Uterus (tissue), 4 donors: ENCODE measurements around the gene ZDHHC9. TPM values are rescaled to one million over a fixed set of nuclear protein-coding genes. Genes with fewer than 3 reads are reported as not detected.
A peak's percentile ranks its signal among the peaks of the same experiment; 100 is the strongest.

ENCODE experiments used
- DNase-seq, 2 donors: peaks; one replicate each; pipeline ENCODE4 v3.0.0-alpha.2; 2019 to 2020
- H3K27ac ChIP-seq, 2 donors: fragments of 200-600 bp; sonication (generic); 1 replicate in 1 of 2; 2 replicates in 1 of 2; pipeline ENCODE4 v1.5.1; 2016 to 2018
- H3K27me3 ChIP-seq, 2 donors: fragments of 200-600 bp; sonication (generic); one replicate each; pipeline ENCODE4 v1.5.1; 2018 to 2019; ENCODE audit warnings: control low read depth in 1 of 2
- H3K36me3 ChIP-seq, 2 donors: fragments of 200-600 bp; sonication (generic); one replicate each; pipeline ENCODE4 v1.5.1; 2019; ENCODE audit warnings: control low read depth in 1 of 2
- H3K4me1 ChIP-seq, 2 donors: fragments of 200-600 bp; sonication (generic); one replicate each; pipeline ENCODE4 v1.5.1; 2018 to 2019; ENCODE audit warnings: control low read depth in 1 of 2
- H3K4me3 ChIP-seq, 2 donors: fragments of 200-600 bp; sonication (generic); 1 replicate in 1 of 2; 2 replicates in 1 of 2; pipeline ENCODE4 v1.5.1; 2018 to 2019; ENCODE audit warnings: mild to moderate bottlenecking in 1 of 2
- H3K9me3 ChIP-seq, 2 donors: fragments of 200-600 bp; sonication (generic); one replicate each; pipeline ENCODE4 v1.5.1; 2019; ENCODE audit warnings: control low read depth in 1 of 2
- CTCF ChIP-seq, 4 experiments: fragments of 200-600 bp in 2 of 4; fragments of 450-650 bp in 2 of 4; sonication (generic) in 2 of 4; IDR thresholded peaks; one replicate each; pipeline ENCODE4 v1.5.1; 2016 to 2019; ENCODE audit warnings: antibody characterized with exemption in 4 of 4, mild to moderate bottlenecking in 2 of 4, moderate library complexity in 1 of 4
- POLR2A ChIP-seq, 2 donors: fragments of 450-650 bp; IDR thresholded peaks; one replicate each; pipeline ENCODE4 v1.6.1; 2016; ENCODE audit warnings: antibody characterized with exemption in 2 of 2, mild to moderate bottlenecking in 1 of 2, moderate library complexity in 1 of 2
- intact Hi-C: fragments of 100-400 bp; cut with DNase I; formaldehyde crosslinking; loops from one replicate; pipeline ENCODE4 v1.15.1; 2023; ENCODE audit warnings: low total_unique reads
- total RNA-seq, 4 donors: library from RNA; depleted of rRNA in 3 of 4; stranded (reverse); fragments of >200 nt in 3 of 4; gene quantifications; one replicate each; pipeline versions ENCODE4 v1.1.0 to v1.2.4, GENCODE V29; 2014 to 2023
- donor health status: DM: yes; HTN: yes; CAD: no.

ZDHHC9 gene
- total RNA-seq, 4 donors from 2014 or later = 9.1 to 18.1 (median 14.7) TPM

- intact Hi-C loops = no loop called here
- no peak for TF ChIP-seq POLR2A (IDR thresholded peaks at IDR 0.05)
- no peak for TF ChIP-seq CTCF (IDR thresholded peaks at IDR 0.05)
- no peaks in the 10 kb centered on the region for H3K4me1 ChIP-seq
- no peak for DNase-seq
- no peaks in the 10 kb centered on the region for H3K9me3 ChIP-seq
- H3K36me3 ChIP-seq = no peaks in the 10 kb centered on the region
- no peak overlapping the region for H3K27ac ChIP-seq
- H3K27me3 ChIP-seq = no peaks in the 10 kb centered on the region
- no peak overlapping the region for H3K4me3 ChIP-seq
Measured at GRCh38 chrX:129825746-129826505, 17.8 kb downstream of the ZDHHC9 start.

GRCh38 chrX:129824620-129825019, 19.1 kb downstream of the ZDHHC9 start:
- no peaks in the 10 kb centered on the region for H3K9me3 ChIP-seq
- H3K36me3 ChIP-seq = no peaks in the 10 kb centered on the region
- intact Hi-C loops = no loop called here
- no peaks in the 10 kb centered on the region for H3K27me3 ChIP-seq
- no peak overlapping the region for H3K4me3 ChIP-seq
- no peak for DNase-seq
- H3K4me1 ChIP-seq = no peaks in the 10 kb centered on the region
- no peak overlapping the region for H3K27ac ChIP-seq
- TF ChIP-seq CTCF (IDR thresholded peaks at IDR 0.05) (no peak), POLR2A (IDR thresholded peaks at IDR 0.05) (no peak)

DNA sequence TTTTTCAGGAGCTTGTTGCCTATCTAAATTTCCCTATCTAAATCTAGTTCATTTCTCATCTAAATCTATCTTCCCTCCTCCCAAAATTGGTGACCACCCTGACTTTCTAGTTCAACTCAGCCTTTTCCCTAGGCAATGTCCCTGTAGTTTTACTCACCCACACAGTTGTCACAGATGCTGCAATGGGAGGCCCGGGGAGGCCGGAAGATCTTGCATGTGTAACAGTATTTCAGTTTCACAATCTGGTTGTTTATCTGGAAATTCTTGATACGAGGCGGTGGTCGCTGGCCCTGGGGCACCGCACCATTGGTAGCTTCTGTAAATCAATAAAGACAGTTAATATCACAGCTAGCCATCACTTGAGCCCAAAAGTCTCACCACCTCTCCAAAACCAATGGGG, 20.2 kb downstream of the ZDHHC9 start:
- no peaks in the 10 kb centered on the region for H3K9me3 ChIP-seq
- intact Hi-C loops = no loop called here
- H3K36me3 ChIP-seq = no peaks in the 10 kb centered on the region
- no peak overlapping the region for H3K4me3 ChIP-seq
- H3K27ac ChIP-seq = no peak overlapping the region
- DNase-seq = no peak
- no peaks in the 10 kb centered on the region for H3K27me3 ChIP-seq
- TF ChIP-seq POLR2A (IDR thresholded peaks at IDR 0.05) (no peak), CTCF (IDR thresholded peaks at IDR 0.05) (no peak)
- H3K4me1 ChIP-seq = no peaks in the 10 kb centered on the region

DNA sequence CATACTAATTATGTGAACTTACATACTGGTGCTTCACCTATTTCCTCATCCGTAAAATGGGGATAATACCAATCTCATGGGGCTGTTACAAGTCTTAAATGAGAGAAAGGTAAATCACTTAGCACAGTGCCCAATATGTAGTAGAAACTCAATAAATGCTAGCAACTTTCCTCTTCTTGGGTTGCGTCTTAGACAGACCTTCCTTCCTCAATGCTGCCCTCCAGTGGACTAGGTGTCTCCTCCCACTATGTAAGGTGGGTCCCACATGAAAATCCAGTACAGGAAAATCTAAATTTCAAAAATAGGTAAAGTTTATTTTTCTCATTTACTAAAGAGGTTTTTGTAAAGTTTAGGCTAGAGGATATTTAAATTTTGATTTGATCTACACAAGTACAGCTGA, 20.6 kb downstream of the ZDHHC9 start:
- no peak for TF ChIP-seq POLR2A (IDR thresholded peaks at IDR 0.05)
- TF ChIP-seq CTCF (IDR thresholded peaks at IDR 0.05) = peak in 3 of 4 experiments; percentile 26 to 34 (median 33)
- Histone ChIP-seq H3K36me3 (no peaks in the 10 kb centered on the region), H3K4me1 (no peaks in the 10 kb centered on the region), H3K27me3 (no peaks in the 10 kb centered on the region), H3K27ac (no peak overlapping the region), H3K4me3 (no peak overlapping the region), H3K9me3 (no peaks in the 10 kb centered on the region)
- DNase-seq = peak; percentile 22 to 32
- intact Hi-C loops = no loop called here

DNA sequence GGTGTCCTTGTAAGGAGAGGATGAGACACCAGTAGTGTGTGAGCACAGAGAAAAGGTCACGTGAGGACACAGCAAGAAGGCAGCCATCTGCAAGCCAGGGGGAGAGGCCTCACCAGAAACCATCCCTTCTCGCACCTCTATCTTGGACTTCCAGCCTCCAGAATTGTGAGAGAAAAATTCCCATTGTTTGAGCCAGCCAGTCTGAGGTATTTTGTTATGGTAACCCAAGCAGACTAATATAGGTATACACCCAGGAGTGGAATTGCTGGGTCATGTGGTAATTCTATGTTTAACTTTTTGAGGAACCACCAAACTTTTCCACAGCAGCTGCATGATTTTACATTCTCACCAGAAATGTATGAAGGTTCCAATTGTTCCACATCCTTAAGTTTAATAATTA, 25.6 kb downstream of the ZDHHC9 start:
- Histone ChIP-seq H3K9me3 (no peaks in the 10 kb centered on the region), H3K4me1 (no peaks in the 10 kb centered on the region), H3K36me3 (no peaks in the 10 kb centered on the region), H3K27ac (no peak overlapping the region), H3K4me3 (no peak overlapping the region), H3K27me3 (no peaks in the 10 kb centered on the region)
- no peak for DNase-seq
- TF ChIP-seq CTCF (IDR thresholded peaks at IDR 0.05) (no peak), POLR2A (IDR thresholded peaks at IDR 0.05) (no peak)
- intact Hi-C loops = no loop called here
